Adipose tissue (tissue), 3 donors: Measurements from ENCODE around the gene UBAP2L. TPM values are rescaled to one million over a fixed set of nuclear protein-coding genes. Genes with fewer than 3 reads are reported as not detected.

Experiments
- H3K27ac ChIP-seq: one replicate; pipeline ENCODE4 v1.5.1; 2013; ENCODE audit warnings: low read depth, low read length
- WGBS, 3 donors: extraction: QIAGEN DNeasy Blood & Tissue Kit; methylation state at CpG; one replicate each; pipeline ENCODE4 v1.1.7; 2013; 5-methylcytosine and 5-hydroxymethylcytosine counted together
- polyA plus RNA-seq, 3 donors: library from polyadenylated mRNA; stranded (reverse); fragments of 200-250 nt; gene quantifications; one replicate each; pipeline ENCODE4 v1.2.3, GENCODE V29; 2013
- donor health status: healthy with polysubstance abuse.
- donor health status: Bipolar disorder and iron deficiency.
- donor health status: healthy.

The UBAP2L gene
- 10 to 100 TPM; 35.8 to 70.9 (median 67.5) TPM for polyA plus RNA-seq

GRCh38 chr1:154220071-154220969 is at the start of gene UBAP2L:
Gene UBAP2L, plus strand, starts transcription at chr1:154220955. Its CDS starts 4,169 bp downstream, at chr1:154225124.
- 0 to 1% (median 0%) methylated on average over 66 to 73 of the region's 73 CpGs for WGBS, 3 donors

GRCh38 chr1:154171223-154171583 is 49.6 kb upstream of the UBAP2L start:
- H3K27ac ChIP-seq = no peak overlapping the region
- 89 to 95% (median 93%) methylated on average over 4 of the region's 4 CpGs for WGBS, 3 donors

More at GRCh38 chr1:154220071-154220969, at the start of gene UBAP2L:
- peak within 1 kb of the TSS; percentile 88 for H3K27ac ChIP-seq

GRCh38 chr1:154171880-154172279 is 48.9 kb upstream of the UBAP2L start:
- no peak overlapping the region for H3K27ac ChIP-seq
- WGBS, 3 donors = 83 to 94% (median 92%) methylated on average over 5 of the region's 5 CpGs

- H3K27ac ChIP-seq = no peak overlapping the region
- WGBS, 3 donors = 94 to 98% (median 98%) methylated on average over 4 of the region's 4 CpGs
Measured at GRCh38 chr1:154174654-154175053, 46.1 kb upstream of the UBAP2L start.

GRCh38 chr1:154176337-154176736 is 44.4 kb upstream of the UBAP2L start:
- WGBS, 3 donors = 10 to 44% (median 17%) methylated on average over 2 of the region's 2 CpGs
- H3K27ac ChIP-seq = no peak overlapping the region

- whole genome bisulfite sequencing, 3 donors = 20 to 30% (median 30%) methylated on average over 2 of the region's 2 CpGs
- H3K27ac ChIP-seq = no peak overlapping the region
Measured at GRCh38 chr1:154178013-154178412, 42.7 kb upstream of the UBAP2L start.

GRCh38 chr1:154178911-154179811 is 41.6 kb upstream of the UBAP2L start:
- WGBS, 3 donors = 55 to 68% (median 64%) methylated on average over 10 of the region's 10 CpGs
- no peak overlapping the region for H3K27ac ChIP-seq

GRCh38 chr1:154179946-154180687 is 40.6 kb upstream of the UBAP2L start:
- H3K27ac ChIP-seq = no peak overlapping the region
- 58 to 66% (median 59%) methylated on average over 3 of the region's 3 CpGs for WGBS, 3 donors

- peak overlapping the region; percentile 70 for H3K27ac ChIP-seq
- 0 to 2% (median 0%) methylated on average over 6 of the region's 6 CpGs for WGBS, 3 donors
Measured at GRCh38 chr1:154181944-154182343, 38.8 kb upstream of the UBAP2L start.

- 0% methylated on average over 32 to 35 of the region's 35 CpGs for WGBS, 3 donors
- H3K27ac ChIP-seq = peak overlapping the region; percentile 70
Measured at GRCh38 chr1:154182344-154183045, 38.3 kb upstream of the UBAP2L start.

- 5 to 6% (median 5%) methylated on average over 36 to 41 of the region's 41 CpGs for WGBS, 3 donors
Measured at GRCh38 chr1:154183046-154183915, 37.5 kb upstream of the UBAP2L start.

GRCh38 chr1:154186177-154186576 is 34.6 kb upstream of the UBAP2L start:
- WGBS, 3 donors = 22 to 72% (median 58%) methylated on average over 1 of the region's 1 CpG
- no peak overlapping the region for H3K27ac ChIP-seq

More at GRCh38 chr1:154183046-154183915, 37.5 kb upstream of the UBAP2L start:
- peak overlapping the region; percentile 70 for H3K27ac ChIP-seq

GRCh38 chr1:154186852-154187501 is 33.8 kb upstream of the UBAP2L start:
- WGBS, 3 donors = 12 to 50% (median 42%) methylated on average over 2 of the region's 2 CpGs

GRCh38 chr1:154190550-154190949 is 30.2 kb upstream of the UBAP2L start:
- H3K27ac ChIP-seq = no peak overlapping the region
- 7 to 32% (median 15%) methylated on average over 1 of the region's 1 CpG for WGBS, 3 donors

More at GRCh38 chr1:154186852-154187501, 33.8 kb upstream of the UBAP2L start:
- no peak overlapping the region for H3K27ac ChIP-seq

- H3K27ac ChIP-seq = no peak within 1 kb of the TSS
- 3 to 10% (median 10%) methylated on average over 1 of the region's 1 CpG for WGBS, 3 donors
Measured at GRCh38 chr1:154191990-154192461, 28.7 kb upstream of the UBAP2L start, which contains the start of gene TPM3. Gene TPM3, minus strand, starts transcription at chr1:154192100. Its CDS starts 82 bp downstream, at chr1:154192018.

GRCh38 chr1:154192476-154192875 is 28.3 kb upstream of the UBAP2L start:
- WGBS, 3 donors = 40 to 47% (median 45%) methylated on average over 3 of the region's 3 CpGs
- no peak overlapping the region for H3K27ac ChIP-seq
